ENCODE data around the gene RANBP17. TPM values are rescaled to one million over a fixed set of nuclear protein-coding genes. Genes with fewer than 3 reads are reported as not detected.
A peak's percentile ranks its signal among the peaks of the same experiment; 100 is the strongest.

RANBP17 gene
- total RNA-seq, 1 donor from 2014 or later: 9.6 TPM

- DNase-seq (ENCODE audit: low read depth): no peak
Observed at GRCh38 chr5:171316258-171317121, 454.7 kb downstream of the RANBP17 start.

GRCh38 chr5:171317230-171317629, 455.4 kb downstream of the RANBP17 start:
- no peak for DNase-seq (ENCODE audit: low read depth)

- DNase-seq (ENCODE audit: low read depth): no peak
Observed at GRCh38 chr5:171318026-171318425, 456.2 kb downstream of the RANBP17 start.

DNA sequence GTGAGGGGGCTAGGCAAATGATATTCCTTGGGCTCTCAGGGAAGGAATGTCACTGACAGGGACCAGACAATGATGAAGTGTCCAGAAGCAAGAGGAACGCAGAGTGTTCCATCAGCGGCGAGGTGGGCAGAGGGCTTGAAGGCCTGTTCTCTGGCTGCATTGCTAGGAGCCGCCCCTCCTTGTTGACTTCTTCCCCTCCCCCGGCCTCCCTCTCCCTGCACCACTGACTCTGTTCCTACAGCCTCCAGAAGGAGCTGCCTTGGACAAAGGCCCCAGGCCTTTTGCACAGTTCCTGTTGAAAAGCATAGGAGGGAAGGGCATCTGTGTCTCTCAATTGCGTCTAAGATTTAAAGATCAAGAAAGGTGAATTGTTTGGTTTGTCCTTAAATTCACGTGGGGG, 459.6 kb downstream of the RANBP17 start:
- DNase-seq (ENCODE audit: low read depth): no peak

DNA sequence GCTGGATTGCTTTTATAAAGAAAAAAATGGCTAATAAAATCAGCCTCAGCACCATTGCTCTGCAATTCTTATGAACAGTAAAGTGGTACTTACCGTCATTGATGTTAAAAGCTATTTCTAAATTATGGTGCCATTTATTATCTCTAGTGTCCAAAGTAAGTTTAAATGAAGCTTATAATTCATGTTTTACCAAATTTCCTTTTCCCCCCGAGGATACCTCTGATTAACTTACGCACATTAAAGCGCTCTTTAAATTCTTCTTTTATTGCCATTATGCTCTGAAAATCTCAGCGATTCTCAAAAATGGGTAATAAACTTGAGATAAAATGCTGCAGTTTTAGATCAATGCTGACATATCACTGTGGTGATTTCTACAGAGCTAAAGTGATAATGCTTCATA, 460.7 kb downstream of the RANBP17 start:
- no peak for DNase-seq (ENCODE audit: low read depth)

GRCh38 chr5:171323007-171323406, 461.2 kb downstream of the RANBP17 start:
- DNase-seq (ENCODE audit: low read depth): no peak

GRCh38 chr5:171323806-171324632, 462.2 kb downstream of the RANBP17 start:
- DNase-seq (ENCODE audit: low read depth): no peak

DNA sequence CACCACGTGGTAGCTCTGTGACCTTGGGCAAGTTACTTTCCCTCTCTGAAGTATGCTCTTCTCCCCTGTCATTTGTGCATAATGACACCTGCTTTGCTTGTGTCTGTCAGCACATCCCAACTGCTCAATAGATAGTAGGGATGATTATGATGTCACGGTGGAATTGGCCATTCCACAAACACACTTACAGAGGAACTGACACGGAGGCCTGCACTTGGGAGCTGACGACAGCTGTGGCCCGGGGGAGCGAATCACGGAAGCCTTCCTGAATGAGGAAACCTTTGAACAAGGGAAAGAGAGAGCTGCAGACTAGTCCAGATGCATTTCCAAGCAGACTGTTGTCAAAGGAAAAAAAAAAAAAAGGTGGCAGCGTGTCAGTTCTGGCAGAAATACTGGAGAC, 468.2 kb downstream of the RANBP17 start:
- no peak for DNase-seq (ENCODE audit: low read depth)

DNA sequence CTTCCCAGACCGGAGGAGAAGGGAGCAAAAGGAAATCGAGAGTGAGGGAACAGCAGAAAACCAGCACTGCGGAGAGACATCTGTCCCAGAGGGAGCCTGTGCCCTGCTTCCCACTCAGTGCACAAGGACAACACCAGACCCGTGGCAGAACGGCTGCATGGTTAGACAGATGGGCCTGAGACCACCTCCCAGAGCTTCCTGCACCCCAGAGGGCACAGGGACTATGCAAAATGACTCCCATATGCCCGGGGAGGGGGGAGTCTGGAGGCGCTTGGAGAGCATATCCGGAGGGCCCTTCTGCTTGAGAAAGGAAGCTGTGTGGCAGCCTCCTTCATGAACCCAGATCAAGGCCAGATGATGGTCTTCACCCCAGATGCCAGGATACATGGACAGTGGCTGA, 473.8 kb downstream of the RANBP17 start:
- no peak for DNase-seq (ENCODE audit: low read depth)

GRCh38 chr5:171336521-171337209, 474.8 kb downstream of the RANBP17 start:
- DNase-seq (ENCODE audit: low read depth): peak; percentile 50

DNA sequence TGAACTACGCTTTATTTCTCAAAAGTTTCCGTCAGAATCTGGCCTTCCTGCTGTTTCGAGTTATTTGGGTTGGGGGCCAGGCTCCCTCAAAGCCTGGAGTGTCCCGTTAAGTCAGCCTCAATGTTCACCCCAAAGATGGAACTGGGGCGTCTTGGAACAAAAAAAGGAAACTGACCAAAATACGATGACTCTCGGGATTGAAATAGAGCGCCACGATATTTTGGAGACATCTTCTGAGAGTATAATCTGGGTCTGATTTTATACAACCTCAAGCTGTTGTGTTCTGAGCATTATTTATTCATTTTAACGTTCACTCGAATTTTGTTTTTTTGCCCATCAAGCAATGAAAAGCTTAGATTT, 475.4 kb downstream of the RANBP17 start:
- DNase-seq (ENCODE audit: low read depth): no peak

- DNase-seq (ENCODE audit: low read depth): no peak
Observed at GRCh38 chr5:171340042-171340441, 478.2 kb downstream of the RANBP17 start.

- DNase-seq (ENCODE audit: low read depth): no peak
Observed at GRCh38 chr5:171340491-171340890, 478.7 kb downstream of the RANBP17 start.

GRCh38 chr5:171342362-171343111, 480.7 kb downstream of the RANBP17 start:
- DNase-seq (ENCODE audit: low read depth): peak; percentile 65

GRCh38 chr5:171344936-171345608, 483.3 kb downstream of the RANBP17 start:
- no peak for DNase-seq (ENCODE audit: low read depth)

Other genes with a start within 250 kb of the RANBP17 start
- 0.35 and 0.45 TPM in 2 replicates for gene GABRP, start 78.3 kb upstream of the RANBP17 start, total RNA-seq

Data from renal cortical epithelial cell (primary cell).